A673 (cell line): ENCODE results near the gene CATSPERB.

Experiments used
- EZH2 ChIP-seq: fragments of 200-600 bp; sonication (generic); IDR thresholded peaks from 2 replicates; pipeline ENCODE4 v1.6.1; 2017; ENCODE audit warnings: borderline replicate concordance, low read depth, mild to moderate bottlenecking, mixed read lengths, antibody characterized with exemption, low read length; ENCODE audit not compliant: poor library complexity, severe bottlenecking
- TF ChIP-seq, protein P1 (sequence below): fragments of 300-800, 200-600 bp; sonication (generic); conservative IDR thresholded peaks from 2 replicates; pipeline ENCODE4 v1.5.1; 2017; ENCODE audit warnings: low read depth, mild to moderate bottlenecking, antibody characterized with exemption, low read length, moderate library complexity, mixed read lengths

DNA sequence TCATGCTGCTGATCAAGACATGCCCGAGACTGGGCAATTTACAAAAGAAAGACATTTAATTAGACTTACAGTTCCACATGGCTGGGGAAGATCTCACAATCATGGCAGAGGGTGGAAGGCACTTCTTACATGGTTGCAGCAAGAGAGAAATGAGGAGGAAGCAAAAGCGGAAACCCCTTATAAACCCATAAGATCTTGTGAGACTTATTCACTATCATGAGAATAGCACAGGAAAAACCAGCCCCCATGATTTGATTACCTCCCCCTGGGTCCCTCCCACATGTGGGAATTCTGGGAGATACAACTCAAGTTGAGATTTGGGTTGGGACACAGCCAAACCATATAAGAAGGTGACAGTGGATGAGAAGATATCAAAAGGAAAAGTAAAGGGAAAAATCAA, 78.4 kb downstream of the CATSPERB start:
- TF ChIP-seq, protein P1, sequence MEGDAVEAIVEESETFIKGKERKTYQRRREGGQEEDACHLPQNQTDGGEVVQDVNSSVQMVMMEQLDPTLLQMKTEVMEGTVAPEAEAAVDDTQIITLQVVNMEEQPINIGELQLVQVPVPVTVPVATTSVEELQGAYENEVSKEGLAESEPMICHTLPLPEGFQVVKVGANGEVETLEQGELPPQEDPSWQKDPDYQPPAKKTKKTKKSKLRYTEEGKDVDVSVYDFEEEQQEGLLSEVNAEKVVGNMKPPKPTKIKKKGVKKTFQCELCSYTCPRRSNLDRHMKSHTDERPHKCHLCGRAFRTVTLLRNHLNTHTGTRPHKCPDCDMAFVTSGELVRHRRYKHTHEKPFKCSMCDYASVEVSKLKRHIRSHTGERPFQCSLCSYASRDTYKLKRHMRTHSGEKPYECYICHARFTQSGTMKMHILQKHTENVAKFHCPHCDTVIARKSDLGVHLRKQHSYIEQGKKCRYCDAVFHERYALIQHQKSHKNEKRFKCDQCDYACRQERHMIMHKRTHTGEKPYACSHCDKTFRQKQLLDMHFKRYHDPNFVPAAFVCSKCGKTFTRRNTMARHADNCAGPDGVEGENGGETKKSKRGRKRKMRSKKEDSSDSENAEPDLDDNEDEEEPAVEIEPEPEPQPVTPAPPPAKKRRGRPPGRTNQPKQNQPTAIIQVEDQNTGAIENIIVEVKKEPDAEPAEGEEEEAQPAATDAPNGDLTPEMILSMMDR = no peak
- no peak for TF ChIP-seq EZH2
